Measurements from ENCODE around the gene EFCAB6. TPM values are rescaled to one million over a fixed set of nuclear protein-coding genes. Genes with fewer than 3 reads are reported as not detected.

Gene EFCAB6
- total and polyA plus RNA-seq, 2 donors (not counting 3 experiments of a cell fraction or from before 2014, with no cell fraction given) = 0.07 to 0.31 TPM

GRCh38 chr22:43796567-43796966, 15.5 kb downstream of the EFCAB6 start:
- Histone ChIP-seq H3K27ac (ENCODE audit: insufficient read depth, low read depth, low read length) (no peak overlapping the region), H3K79me2 (ENCODE audit: control insufficient read depth, insufficient read depth, low read length) (no peaks in the 10 kb centered on the region), H4K20me1 (replicated peaks; ENCODE audit: control insufficient read depth, extremely low read depth, insufficient read depth, low read length) (no peaks in the 10 kb centered on the region), H3K36me3 (ENCODE audit: control insufficient read depth in 2 of 2, extremely low read depth in 1 of 2, insufficient read depth in 2 of 2, low read length in 2 of 2) (no peaks in the 10 kb centered on the region), H3K9me3 (replicated peaks; ENCODE audit: control insufficient read depth, insufficient read depth, low read length) (no peaks in the 10 kb centered on the region), H3K4me2 (ENCODE audit: insufficient read depth, low read length) (no peak overlapping the region), H3K9me1 (replicated peaks; ENCODE audit: control insufficient read depth, extremely low read depth, insufficient read depth, low read length) (no peaks in the 10 kb centered on the region), H2AFZ (ENCODE audit: low read depth, low read length) (no peak overlapping the region), H3K4me3 (replicated peaks in 1 of 3; ENCODE audit: insufficient read depth in 1 of 3, low read depth in 1 of 3, low read length in 3 of 3) (no peak overlapping the region), H3K4me1 (ENCODE audit: control insufficient read depth, extremely low read depth, insufficient read depth, low read length) (no peaks in the 10 kb centered on the region), H3K9ac (replicated peaks; ENCODE audit: extremely low read depth, insufficient read depth, low read length) (no peak overlapping the region), H3K27me3 (ENCODE audit: control insufficient read depth in 2 of 2, insufficient read depth in 2 of 2, low read length in 2 of 2) (peaks cover 0 to 6% of the 10 kb centered on the region in 2 experiments)
- FAIRE-seq = no peak
- BruUV-seq (replicated peaks) = no TSS peak
- DNase-seq (ENCODE audit: low read depth, low spot score) = no peak
- ChIA-PET CTCF (interaction anchor here (0.7 to 1.0 kb wide), 2 partner anchors 11 to 86 kb away, joined by 3 read pairs; no protein-coding TSS in a partner anchor), POLR2A (no interaction called here)
- dilution Hi-C loops (cut with MboI; ENCODE audit: extremely low pct_ligation_motif_present, low sequenced_read_pairs) = no loop called here
- TF ChIP-seq POLR2AphosphoS5 (IDR thresholded peaks at IDR 0.05; ENCODE audit: insufficient read depth, low read depth, low read length) = no peak
- TF ChIP-seq, protein P1, sequence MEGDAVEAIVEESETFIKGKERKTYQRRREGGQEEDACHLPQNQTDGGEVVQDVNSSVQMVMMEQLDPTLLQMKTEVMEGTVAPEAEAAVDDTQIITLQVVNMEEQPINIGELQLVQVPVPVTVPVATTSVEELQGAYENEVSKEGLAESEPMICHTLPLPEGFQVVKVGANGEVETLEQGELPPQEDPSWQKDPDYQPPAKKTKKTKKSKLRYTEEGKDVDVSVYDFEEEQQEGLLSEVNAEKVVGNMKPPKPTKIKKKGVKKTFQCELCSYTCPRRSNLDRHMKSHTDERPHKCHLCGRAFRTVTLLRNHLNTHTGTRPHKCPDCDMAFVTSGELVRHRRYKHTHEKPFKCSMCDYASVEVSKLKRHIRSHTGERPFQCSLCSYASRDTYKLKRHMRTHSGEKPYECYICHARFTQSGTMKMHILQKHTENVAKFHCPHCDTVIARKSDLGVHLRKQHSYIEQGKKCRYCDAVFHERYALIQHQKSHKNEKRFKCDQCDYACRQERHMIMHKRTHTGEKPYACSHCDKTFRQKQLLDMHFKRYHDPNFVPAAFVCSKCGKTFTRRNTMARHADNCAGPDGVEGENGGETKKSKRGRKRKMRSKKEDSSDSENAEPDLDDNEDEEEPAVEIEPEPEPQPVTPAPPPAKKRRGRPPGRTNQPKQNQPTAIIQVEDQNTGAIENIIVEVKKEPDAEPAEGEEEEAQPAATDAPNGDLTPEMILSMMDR (IDR thresholded peaks at IDR 0.05; ENCODE audit: extremely low read depth in 1 of 2, insufficient read depth in 1 of 2, low read depth in 1 of 2, low read length in 2 of 2) = peak in 1 of 2 donors; percentile 8
- intact Hi-C loops (cut with micrococcal nuclease) = no loop called here

GRCh38 chr22:43795320-43795719, 16.8 kb downstream of the EFCAB6 start:
- Histone ChIP-seq H4K20me1 (replicated peaks; ENCODE audit: control insufficient read depth, extremely low read depth, insufficient read depth, low read length) (no peaks in the 10 kb centered on the region), H2AFZ (ENCODE audit: low read depth, low read length) (no peak overlapping the region), H3K4me2 (ENCODE audit: insufficient read depth, low read length) (no peak overlapping the region), H3K9me1 (replicated peaks; ENCODE audit: control insufficient read depth, extremely low read depth, insufficient read depth, low read length) (no peaks in the 10 kb centered on the region), H3K79me2 (ENCODE audit: control insufficient read depth, insufficient read depth, low read length) (no peaks in the 10 kb centered on the region), H3K9me3 (replicated peaks; ENCODE audit: control insufficient read depth, insufficient read depth, low read length) (no peaks in the 10 kb centered on the region), H3K27me3 (ENCODE audit: control insufficient read depth in 2 of 2, insufficient read depth in 2 of 2, low read length in 2 of 2) (peaks cover 0 to 3% of the 10 kb centered on the region in 2 experiments), H3K4me3 (replicated peaks in 1 of 3; ENCODE audit: insufficient read depth in 1 of 3, low read depth in 1 of 3, low read length in 3 of 3) (no peak overlapping the region), H3K36me3 (ENCODE audit: control insufficient read depth in 2 of 2, extremely low read depth in 1 of 2, insufficient read depth in 2 of 2, low read length in 2 of 2) (no peaks in the 10 kb centered on the region), H3K9ac (replicated peaks; ENCODE audit: extremely low read depth, insufficient read depth, low read length) (no peak overlapping the region), H3K4me1 (ENCODE audit: control insufficient read depth, extremely low read depth, insufficient read depth, low read length) (no peaks in the 10 kb centered on the region), H3K27ac (ENCODE audit: insufficient read depth, low read depth, low read length) (no peak overlapping the region)
- no TSS peak for BruUV-seq (replicated peaks)
- dilution Hi-C loops (cut with MboI; ENCODE audit: extremely low pct_ligation_motif_present, low sequenced_read_pairs) = no loop called here
- intact Hi-C loops (cut with micrococcal nuclease) = no loop called here
- CTCF ChIA-PET = no interaction called here
- POLR2A ChIA-PET = no interaction called here
- TF ChIP-seq POLR2A (IDR thresholded peaks at IDR 0.05; ENCODE audit: low read depth, low read length) (no peak), POLR2AphosphoS5 (IDR thresholded peaks at IDR 0.05; ENCODE audit: insufficient read depth, low read depth, low read length) (no peak)
- TF ChIP-seq, protein P1 (IDR thresholded peaks at IDR 0.05; ENCODE audit: extremely low read depth in 1 of 2, insufficient read depth in 1 of 2, low read depth in 1 of 2, low read length in 2 of 2) = no peak
- DNase-seq (ENCODE audit: low read depth, low spot score) (no peak), FAIRE-seq (no peak)

All from endothelial cell of umbilical vein (primary cell).